GM12892 (cell line): Measurements from ENCODE around the gene DDT.

Experiments
- POLR2A ChIP-seq: IDR thresholded peaks from 2 replicates; pipeline ENCODE4 v1.6.1; 2011; ENCODE audit warnings: low read depth, low read length, control low read depth
- POLR2AphosphoS5 ChIP-seq: IDR thresholded peaks from 2 replicates; pipeline ENCODE4 v1.6.1; 2011; ENCODE audit warnings: low read depth, low read length, control low read depth
- TAF1 ChIP-seq: IDR thresholded peaks from 2 replicates; pipeline ENCODE4 v1.6.1; 2011; ENCODE audit warnings: low read depth, mild to moderate bottlenecking, control low read depth, low read length, borderline replicate concordance

DNA sequence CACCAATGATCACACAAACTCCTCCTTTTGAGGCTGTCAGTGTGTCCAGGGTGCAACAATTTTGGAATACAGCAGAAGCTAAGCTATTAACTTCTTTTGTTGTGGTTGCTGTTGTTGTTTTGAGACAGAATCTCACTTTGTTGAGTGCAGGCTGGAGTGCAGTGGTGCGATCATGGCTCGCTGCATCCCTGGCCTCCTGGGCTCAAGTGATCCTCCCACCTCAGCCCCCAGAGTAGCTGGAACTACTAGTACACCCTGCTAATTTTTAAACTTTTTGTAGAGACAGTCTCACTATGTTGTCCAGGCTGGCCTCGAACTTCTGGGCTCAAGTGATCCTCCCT, 35.3 kb downstream of the DDT start:
- TF ChIP-seq POLR2AphosphoS5 (no peak), POLR2A (no peak), TAF1 (no peak)
